Activated T-cell treated with anti-CD3 and anti-CD28 coated beads for 1 hour (primary cell): ENCODE measurements around the gene SPEN.
A peak's percentile ranks its signal among the peaks of the same experiment; 100 is the strongest.

Source experiments
- DNase-seq: peaks from one replicate; pipeline ENCODE4 v3.0.0-alpha.2; 2020; ENCODE audit warnings: low read depth

The SPEN gene

DNA sequence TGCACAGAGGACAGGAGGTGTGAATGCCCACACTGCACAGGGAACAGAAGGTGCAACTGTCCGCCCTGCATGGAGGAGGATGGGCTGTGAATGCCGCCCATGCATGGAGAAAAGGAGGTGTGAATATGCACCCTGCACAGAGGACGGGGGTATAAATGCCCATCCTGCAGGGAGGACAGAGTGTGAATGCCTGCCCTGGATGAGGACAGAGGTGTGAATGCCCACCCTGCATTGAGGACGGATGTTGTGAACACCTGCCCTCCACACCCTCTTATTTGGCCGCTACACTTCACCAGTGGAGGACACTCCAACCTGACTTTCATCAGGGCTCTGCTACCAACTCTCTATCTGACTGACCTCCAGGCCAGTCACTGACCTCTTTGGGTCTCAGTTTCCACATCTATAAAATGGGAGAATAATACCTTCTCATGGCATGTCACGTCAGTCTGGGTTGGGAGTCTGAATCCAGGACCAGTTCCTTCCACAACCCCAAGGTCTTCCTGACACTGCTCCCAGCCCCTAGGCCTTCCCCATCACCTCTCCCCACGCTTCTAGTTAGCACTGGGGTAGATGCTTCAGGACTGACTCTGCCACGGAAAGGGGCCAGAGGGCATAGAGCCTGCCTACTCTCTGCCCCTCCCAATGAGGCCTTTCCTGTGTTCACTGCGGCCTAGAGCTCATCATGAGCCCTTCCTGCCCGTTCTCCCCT lies 100.0 kb downstream of the SPEN start:
- DNase-seq = no peak

DNA sequence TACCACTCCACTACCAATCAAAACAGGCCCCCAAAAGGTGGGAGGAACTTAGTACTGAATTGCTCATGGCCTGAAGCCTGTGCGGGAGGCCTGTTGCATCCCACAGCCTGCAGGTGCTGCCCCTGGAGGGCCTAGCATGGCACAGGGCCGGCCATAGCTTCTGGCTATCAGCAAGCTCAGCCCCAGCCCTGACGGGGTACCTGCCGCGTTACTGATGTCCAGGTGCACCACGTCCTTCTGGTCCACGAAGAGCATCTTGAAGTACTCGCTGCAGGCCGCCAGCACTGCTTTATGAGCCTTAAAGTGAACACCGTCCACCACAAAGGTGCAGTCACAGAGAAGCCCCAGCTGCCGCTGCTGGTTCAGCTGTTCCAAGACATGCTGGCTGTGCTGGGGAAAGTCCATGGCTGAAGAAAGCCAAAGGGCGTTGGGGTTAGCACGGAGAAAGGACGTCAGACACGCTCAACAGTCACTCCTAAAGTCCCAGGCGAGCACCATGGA lies 100.6 kb downstream of the SPEN start:
- no peak for DNase-seq

DNA sequence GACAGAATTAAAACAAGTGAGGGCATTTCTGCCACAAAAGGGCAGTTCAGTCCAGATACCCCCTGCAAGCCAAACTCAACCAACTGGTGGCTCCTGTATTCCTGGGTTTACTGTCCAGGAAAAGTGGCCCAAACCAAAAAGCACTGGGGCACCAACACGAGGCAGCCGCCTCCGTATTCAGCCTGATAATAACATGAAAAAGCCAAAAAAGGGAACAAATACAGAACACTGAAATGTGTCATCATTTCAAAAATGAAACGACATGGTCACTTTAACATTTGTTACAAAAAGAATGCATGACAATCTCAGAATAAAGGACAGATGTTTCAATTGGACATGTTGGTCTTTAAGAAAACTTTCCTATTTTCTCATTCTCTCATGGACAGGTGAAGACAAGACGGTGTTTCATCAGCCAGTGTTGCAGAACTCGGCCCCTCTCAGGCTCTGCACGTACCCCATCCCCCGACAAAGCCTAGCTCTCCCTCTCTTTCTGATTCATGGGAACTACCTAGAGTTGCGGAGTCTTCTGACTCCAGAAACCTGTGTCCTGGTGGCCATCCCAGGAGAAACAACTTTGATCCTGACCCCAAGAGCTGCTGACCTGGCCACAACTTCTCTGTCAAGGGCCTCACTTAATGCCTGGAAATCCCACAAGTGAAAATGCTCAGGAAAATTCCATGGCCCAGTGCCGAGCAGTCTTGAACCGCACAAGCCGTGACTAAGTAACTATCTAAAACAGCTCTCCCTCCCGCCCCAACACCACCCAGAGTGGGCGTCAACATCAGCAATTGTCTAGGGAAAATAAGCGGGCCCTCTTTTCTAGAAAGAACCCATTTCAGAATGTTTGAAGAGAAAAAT lies 101.3 kb downstream of the SPEN start:
- DNase-seq = no peak

GRCh38 chr1:15949453-15950245 lies 102.1 kb downstream of the SPEN start:
- peak; percentile 68 for DNase-seq

GRCh38 chr1:15950302-15950701 lies 102.8 kb downstream of the SPEN start:
- no peak for DNase-seq

GRCh38 chr1:15950763-15951295 lies 103.3 kb downstream of the SPEN start:
- DNase-seq = peak; percentile 56

- DNase-seq = no peak
Measured at GRCh38 chr1:15951341-15952153, 104.0 kb downstream of the SPEN start.

DNA sequence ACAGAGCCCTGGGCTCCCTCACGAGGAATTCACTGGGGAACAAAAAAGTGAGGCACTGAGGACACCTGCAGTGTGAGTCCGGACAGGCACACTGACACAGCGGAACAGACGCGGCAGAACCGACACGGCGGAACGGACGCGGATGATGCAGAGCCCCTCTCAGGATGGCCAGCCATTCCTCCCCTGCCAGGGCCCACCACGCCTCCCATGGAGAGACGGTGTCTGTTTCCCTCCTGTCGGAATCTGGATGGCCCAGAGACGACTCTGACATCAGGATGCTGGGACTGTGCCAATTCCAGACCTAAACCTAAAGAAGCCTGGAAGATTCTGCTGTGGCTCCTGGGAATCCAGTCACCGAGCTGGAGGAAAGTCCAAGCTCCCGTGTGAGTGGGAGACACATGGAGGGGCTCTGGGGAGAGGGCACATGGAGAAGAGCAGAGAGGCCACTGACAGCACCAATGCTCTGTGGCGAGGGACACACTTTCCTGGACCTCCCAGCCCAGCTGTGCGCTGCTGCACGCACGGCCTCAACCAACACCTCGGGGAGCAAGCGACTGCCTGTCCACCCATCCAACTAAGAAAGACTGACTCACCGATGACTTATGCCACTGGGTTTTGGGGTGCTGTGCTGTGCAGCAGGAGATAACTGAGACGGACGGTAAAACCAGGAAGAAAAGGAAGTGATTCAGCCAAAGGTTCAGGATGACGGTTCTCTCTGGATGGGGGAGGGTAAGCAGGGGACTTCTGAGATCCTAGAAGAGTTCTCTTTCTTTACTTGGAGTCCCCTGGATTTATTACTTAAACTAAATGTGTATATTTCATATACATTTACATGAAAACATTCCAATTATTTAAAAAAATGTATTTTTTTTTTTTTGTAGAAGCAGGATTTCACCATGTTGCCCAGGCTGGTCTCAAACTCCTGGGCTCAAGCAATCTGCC lies 105.1 kb downstream of the SPEN start:
- no peak for DNase-seq

DNA sequence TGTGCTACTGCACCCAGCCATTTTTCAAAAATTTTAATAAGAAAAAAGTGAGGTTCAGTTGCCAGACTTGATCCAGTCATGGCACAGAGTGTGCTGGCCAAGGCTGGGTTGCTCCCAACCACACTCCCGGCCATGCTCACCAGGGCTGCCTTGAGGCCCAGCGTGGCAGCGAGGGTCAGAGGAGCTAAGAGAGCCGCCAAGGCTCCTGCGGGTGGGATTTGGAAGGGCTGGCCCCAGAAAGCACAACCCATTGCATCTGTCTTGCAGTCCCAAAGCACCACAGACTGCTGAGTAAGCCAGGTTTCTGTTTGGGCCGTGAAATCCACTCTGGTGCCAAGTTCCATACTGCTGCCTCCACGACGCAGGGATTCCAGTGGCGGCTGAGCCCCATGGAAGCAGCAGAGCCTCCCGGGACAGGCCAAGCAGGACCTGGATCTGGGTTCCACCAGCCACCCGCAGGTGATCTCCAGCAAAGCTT lies 105.8 kb downstream of the SPEN start:
- DNase-seq = no peak

DNA sequence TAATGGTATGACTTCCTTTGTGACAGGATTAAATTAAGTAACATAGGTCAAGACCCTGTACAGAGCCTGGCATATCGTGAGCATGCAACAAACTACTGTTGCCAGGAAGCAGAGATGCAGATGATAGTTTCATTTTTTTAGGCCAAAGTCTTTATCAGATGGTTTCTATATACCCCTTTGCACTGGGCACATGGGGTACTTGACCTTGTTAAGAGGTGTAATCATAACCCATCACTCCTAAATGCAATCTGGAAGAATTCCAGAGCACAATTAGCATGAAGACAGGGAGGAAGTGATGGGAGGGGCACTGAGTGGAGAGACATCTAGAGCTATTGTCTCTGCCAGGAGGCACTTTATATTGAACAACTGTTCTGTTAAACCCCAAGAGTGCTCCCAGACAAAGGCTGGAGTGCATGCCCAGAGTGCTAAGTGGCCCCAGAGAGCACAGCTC lies 106.3 kb downstream of the SPEN start:
- no peak for DNase-seq

- no peak for DNase-seq
Measured at GRCh38 chr1:15954316-15954715, 106.8 kb downstream of the SPEN start.

GRCh38 chr1:15955552-15955951 lies 108.0 kb downstream of the SPEN start:
- DNase-seq = no peak

- no peak for DNase-seq
Measured at GRCh38 chr1:15956150-15956549, 108.6 kb downstream of the SPEN start.

- DNase-seq = no peak
Measured at GRCh38 chr1:15957221-15958095, 110.0 kb downstream of the SPEN start.

DNA sequence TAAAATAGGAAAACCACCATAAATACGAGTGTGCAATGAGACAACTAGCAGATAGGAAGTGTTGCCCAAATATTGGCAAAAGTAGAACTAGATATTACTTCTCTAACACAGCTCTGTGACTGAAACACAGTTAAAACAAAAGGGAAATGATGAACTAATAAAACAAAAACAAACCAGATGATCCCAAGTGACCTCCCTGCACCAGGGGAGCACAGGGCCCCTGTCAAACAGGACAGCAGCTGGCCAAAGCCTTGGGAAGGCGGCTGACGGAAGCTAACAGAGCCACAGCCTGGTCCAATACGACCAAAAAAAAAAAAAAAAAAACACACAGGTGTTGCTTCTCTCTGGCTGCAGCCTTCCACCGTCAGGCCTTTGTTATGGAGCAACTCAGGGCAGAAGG lies 110.6 kb downstream of the SPEN start:
- DNase-seq = no peak

- no peak for DNase-seq
Measured at GRCh38 chr1:15958793-15959192, 111.3 kb downstream of the SPEN start.

DNA sequence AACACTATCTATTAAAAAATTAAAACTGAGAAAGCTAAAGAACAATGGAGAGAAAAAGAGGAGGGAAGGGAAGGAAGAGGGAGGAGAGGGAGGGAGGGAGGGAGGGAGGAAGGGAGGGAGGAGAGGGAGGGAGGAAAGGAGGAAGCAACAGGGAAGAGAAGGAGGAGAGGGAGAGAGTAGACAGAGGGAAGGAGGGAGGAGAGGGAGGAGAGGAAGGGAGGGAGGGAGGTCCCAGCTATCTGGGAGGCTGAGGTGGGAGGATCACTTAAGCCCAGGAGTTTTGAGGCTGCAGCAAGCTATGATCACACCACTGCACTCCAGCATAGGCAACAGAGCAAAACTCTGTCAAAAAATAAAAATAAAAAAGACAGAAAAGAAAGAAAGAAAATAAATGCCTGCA lies 111.9 kb downstream of the SPEN start:
- no peak for DNase-seq

DNA sequence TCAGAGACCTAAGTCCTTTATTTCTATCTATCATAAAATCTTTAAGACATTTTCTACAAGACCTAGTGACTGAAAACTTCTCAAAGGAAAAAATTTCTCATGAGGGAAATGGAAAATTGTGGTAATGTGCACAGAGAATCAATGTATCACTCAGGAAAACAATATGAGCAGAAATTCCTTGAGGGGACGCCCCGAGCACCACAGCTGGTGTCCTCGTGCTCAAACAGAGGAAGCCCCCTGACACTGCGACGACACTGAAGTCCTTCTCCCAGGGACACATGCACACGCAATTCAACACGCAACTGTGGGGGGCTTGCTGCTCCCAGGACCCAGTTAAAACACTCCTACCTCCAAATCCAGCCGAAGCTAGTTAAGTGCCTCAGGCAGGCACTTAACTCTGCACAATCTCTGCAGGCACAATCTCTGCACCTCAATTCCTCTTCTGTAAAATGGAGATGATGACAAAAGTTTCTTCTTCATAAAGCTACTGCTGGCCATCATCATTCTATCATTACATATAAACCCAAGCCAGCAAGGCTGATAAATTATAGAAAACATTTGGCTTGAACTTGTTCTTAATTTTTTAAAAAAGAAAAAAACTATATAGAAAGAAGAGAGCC lies 112.4 kb downstream of the SPEN start:
- no peak for DNase-seq
